Cerebellar cortex (tissue), 1 donor: ENCODE measurements around the gene POPDC2.

Experiments
- DNase-seq: peaks from one replicate; pipeline ENCODE4 v3.0.0-alpha.2; 2015; ENCODE audit warnings: low spot score

POPDC2 gene

DNA sequence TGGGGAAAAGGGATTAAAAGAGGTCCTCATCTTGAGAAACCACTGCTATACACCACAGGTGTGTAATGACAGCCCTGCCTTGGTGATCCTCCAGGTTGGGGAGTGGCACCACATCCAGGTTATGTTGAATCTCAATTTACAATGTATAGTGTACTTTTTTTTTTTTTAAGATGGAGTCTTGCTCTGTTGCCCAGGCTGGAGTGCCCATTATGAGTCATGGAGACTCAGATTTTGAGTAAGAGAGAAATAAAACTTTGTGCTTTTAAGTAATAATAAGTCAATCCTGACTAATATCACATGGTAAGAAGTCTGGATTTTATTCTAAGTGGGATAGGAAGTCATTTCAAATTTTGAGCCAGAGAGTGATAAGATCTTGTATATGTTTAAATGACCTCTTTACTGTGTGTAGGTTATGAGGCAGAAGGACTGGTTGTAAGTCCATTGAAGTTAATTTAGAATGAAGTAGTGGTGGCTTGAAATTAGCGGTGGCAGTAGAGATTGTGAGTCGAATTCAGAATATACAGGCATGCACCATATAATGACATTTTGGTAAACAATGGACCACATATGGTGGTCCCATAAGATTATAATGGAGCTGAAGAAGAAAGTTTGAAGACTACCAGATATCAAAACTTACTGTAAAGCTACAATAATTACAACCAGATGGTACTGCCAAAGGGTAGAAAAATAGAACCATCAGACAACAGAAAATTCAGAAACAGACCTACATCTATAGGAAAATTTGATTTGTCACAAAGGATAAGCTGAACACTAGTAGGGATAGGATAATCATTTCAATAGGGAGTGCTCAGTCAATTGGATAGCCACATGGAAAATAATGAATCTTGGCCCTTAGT, 20.7 kb downstream of the POPDC2 start:
- no peak for DNase-seq

DNA sequence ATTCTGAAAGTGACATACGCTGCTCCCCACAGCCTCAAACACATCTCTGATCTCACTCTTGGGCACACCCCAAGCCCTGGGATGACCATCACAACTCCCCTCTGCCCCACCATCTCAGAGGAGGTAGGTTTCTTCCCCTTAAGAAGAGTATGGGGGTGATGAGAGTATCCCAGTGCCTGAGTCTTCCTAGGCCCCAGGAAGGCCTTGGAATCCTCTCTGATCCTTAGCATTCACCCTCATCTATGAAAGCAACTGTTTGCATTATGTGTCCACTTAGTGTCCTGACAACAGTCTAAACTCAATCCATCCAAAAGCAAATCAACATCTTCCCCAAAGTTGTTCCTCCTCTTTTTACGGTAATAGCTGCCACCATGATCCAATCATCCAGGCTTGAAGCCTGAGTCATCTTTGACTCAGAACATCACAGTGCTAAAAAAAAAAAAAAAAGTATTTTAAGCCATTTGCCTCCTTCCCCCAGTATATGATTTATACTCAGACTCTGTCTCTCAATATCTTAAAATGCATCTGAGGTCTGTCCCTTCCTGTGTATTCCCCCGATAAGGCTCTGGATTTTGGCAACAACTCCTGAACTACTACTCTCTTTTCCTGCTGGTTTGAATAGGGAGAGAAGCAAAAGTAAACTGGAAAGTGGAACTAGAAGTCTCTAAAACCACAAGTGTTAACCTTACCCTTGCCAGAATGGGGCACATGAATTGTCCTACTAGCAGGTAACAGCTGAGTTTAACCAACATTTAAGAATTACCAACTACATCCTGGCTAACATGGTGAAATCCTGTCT, 22.5 kb downstream of the POPDC2 start:
- no peak for DNase-seq

DNA sequence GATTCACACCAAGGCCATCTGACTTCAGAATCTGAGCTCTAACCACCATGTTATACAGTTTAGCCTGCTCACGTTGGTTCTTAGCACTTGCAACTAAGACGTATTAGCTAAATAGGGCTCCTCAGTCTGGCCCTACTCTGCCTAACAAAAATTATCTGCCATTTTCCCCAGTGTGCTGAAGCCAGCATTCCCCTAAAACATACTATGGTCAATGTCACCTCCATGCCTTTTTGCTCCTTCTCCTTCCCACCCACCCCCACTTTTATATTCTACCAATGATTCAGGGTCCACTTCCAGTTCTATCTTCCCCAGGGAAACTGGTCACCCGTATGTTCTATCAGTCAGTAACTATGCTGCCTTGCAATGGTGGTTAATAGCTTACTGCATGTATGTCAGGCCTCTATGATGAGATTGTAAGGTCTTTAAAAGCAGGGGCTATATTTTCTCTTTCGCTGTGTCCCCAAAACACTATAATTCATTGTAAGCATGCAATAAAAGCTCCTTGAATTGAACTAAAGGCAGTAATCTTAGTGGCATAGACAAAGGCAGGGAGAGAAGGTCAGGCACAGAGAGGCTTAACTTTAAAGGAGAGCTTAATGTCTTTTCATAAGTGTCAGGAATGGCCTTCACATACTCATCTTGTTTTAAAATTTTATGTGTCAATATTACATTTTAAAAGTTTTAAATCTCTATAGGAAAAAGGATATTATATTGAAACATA, 23.3 kb downstream of the POPDC2 start:
- DNase-seq = no peak

DNA sequence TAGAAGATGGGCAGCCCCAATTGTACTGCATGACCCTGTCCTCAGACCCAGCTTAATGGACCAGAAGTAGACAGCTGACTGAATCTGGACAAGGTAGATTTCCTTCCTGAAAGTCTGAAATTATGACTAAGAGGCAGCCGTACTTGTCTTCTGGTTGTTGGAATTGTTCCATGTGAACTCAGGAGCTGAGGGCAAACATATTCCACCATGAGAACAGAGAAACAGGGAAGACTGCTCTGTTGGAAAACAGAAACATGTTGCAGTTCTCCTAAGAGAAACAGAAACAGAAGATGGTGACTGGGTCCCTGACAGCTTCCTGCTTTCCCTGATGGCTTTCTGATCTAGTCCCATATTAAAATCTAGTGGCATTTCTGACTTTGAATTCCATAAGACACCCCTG, 24.1 kb downstream of the POPDC2 start:
- DNase-seq = no peak

DNA sequence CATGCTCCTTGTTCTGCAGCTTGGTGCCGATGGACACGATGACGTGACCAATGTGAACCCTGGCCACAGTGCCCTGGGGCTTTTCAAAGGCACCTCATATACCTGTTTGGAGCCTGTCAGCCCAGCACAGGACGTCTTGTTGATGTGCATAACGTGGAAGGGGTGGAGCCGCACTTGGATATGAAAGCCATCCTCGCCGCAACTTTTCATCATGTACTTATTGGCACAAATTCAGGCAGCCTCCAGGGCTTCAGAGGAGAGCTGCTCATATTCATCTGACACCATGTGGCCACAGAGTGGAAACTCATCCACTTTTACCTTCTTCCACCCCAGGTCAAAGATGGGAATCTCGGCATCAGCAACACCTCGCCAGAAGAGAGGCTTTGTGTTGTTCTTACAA, 24.7 kb downstream of the POPDC2 start:
- DNase-seq = no peak

DNA sequence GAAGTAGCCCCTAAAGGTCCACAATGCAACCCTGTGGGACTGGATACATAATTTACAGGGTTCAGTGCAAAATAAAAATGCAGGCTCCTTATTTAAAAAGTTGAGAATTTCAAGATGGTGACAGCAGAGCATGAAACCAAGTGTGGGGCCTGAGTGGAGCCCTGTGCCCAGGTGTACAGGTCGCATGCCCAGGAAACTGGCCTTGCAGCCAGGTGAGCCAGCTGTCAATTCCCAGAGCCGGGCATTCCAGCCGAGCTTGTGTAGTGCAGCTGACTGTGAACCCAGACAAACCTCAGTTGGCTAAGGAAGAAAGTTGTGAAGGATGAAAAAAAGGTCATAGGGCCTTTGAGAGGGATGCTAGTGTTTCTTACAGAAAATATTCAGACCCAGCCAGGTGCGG, 27.6 kb downstream of the POPDC2 start:
- no peak for DNase-seq

DNA sequence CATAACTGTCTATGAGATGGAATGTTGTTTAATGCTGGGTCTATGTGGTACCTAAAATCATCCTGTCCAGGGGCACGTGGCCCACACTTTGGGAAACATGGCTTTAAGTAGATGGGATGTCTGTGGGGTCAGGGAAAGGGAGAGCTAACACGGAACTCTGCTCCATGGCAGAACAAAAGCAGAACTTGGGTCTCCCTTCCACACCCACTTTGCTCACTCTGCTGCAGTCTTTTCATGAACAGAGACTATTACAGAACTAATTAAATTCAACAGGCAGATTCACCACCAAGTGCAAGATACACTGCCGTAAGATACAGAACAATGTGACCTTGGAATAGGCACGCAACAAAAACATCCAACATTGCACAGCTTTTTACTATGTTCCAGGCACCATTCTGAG, 28.2 kb downstream of the POPDC2 start:
- DNase-seq = no peak

DNA sequence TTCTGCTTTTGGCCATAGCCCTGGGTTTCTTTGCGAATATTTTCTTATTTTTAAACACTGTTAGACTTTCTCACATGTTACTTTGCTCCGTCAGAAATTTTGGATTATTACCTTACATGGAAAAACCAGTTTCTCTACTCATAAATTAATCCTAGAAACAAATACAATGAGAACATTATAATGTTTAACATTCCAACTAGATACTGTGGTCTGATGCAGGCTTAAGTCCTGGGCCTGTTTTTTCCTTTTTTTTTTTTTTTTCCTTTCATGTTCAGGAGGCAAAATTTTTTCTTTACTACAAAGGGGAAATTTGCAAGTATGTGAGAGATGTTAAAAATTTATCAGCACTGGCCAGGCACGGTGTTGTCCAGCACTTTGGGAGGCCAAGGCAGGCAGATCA, 28.9 kb downstream of the POPDC2 start:
- no peak for DNase-seq

DNA sequence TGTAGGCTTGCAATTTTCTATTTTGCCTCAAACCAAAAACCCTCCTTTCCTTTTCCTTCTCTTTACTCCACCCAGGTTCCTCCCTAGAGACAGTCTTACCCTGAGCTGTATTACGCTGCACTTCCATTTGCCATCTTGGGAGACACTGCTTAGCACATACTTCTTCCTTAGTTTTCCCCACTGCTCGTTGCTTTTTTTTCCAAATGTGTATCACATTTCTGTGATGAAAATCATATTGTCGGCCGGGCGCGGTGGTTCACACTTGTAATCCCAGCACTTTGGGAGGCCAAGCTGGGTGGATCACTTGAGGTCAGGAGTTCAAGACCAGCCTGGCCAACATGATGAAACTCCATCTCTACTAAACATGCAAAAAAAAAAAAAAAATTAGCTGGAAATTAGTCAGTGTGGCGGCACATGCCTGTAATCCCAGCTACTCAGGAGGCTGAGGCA, 29.5 kb downstream of the POPDC2 start:
- DNase-seq = no peak

DNA sequence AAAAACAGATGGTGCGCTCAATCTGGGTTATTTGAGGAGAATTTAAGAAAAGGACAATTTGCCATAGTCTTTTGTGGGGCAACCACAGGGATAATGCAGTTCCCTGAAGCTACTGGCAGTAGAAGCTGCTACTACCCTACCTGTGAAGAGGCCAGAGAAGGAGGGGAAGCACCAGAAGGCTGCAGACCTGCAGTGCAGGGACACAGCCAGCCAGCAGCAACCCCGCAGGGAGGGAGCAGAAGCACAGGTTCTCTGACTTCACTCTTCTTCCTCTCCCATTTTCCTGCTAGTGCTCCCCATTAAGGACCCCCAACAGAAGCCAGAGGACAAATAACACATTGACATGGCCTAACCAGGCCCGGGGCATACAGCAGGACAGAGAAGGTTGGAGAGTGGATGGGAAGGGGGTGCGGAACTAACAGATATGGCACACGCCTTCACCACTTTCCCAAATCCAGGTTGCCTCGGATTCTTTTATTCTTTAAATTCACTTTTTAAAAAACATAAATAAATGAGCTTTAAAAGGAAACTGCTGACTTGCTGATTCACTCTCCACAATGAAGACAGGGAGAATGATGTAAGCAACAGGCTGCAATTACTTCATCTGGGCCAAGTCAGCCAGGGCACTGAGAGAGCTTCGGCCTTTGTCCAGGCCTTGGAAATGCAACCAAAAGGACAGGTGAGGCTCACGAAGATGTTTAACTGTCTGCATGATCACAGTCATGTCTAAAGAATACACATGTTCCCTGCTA, 30.1 kb downstream of the POPDC2 start:
- DNase-seq = no peak

DNA sequence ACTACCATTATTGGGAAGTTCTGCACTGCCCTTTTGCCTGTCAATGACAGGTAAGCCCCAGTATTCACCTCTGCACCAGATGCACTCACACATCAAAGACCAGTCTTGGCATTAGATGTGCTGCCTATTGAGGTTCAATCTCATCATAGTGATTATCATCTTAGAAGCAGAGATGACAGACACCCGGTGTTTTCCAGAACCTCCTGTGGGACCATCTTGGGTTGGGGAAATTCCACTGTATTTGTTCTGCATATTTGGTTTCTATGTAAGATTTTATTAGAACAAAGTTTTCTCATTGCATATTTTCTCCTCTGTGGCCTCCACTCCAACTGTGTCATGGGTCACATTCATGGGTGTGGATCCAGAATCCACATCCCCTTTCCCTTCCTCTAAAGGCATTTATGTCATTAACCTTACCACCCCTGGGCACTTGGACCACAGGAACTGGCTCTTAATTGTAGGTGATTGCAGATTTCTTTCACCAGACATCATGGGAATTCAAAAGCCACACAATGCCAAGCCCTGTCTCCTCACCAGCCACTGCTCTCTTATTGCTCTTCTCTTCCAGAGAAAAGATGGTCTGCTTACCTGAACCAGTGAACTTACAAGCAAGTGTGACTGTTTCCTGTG, 31.5 kb downstream of the POPDC2 start:
- DNase-seq = no peak

DNA sequence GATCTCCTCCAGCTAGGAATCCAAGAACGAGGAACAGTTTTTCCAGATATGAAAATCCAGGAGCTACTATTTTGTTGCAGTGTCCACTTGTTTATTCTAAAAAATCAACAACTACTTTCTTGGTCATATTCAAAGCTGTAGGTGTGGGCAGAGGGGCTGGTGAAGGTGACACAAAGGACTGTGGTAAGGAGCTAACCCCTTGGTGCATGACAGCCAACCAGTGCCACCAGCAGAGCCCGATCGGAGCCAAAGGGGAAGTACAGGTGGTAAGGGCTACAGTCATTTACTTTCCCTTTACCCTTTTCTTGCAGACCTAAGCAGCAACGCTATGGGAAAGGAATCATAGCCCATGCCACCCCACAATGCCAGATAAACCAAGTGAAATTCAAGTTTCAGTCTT, 32.0 kb downstream of the POPDC2 start:
- DNase-seq = no peak

DNA sequence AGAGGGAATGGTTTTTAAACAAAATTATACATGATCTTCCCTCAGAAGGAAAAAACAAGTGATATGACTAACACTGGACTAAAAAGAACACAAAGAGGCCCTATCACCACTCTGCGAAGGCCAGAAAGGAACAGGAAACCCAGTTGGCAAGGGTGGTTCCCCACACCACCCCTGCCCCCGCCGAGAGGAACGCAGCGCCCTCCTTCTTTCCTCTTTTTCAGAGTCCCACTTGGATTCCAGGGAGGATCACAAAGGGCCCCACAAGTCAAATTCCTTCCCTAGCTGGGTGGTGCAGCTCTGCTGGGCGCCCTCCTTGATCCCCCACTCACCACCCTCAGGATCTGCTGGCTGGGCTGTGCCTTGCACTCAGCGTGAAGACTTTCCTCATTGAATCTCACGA, 32.9 kb downstream of the POPDC2 start:
- no peak for DNase-seq

DNA sequence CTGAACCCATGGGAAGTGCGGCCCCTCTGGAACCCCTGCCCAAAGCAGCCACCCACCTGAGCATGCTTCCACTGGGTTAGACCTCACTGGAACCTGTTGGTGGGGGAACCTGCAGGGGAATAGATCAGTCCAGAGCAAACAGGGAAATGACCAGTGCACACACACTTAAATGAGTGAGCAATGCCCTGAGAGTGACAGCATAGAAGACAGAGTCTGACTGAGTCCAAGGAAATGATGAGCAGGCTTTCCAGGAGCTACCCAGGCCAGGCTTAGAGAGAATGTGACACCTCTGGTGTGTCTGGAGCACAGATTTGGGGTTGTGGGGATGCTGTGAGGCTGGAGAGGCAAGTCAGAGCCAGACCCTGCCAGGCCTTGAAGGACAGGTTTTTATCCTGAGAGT, 34.2 kb downstream of the POPDC2 start:
- DNase-seq = no peak

DNA sequence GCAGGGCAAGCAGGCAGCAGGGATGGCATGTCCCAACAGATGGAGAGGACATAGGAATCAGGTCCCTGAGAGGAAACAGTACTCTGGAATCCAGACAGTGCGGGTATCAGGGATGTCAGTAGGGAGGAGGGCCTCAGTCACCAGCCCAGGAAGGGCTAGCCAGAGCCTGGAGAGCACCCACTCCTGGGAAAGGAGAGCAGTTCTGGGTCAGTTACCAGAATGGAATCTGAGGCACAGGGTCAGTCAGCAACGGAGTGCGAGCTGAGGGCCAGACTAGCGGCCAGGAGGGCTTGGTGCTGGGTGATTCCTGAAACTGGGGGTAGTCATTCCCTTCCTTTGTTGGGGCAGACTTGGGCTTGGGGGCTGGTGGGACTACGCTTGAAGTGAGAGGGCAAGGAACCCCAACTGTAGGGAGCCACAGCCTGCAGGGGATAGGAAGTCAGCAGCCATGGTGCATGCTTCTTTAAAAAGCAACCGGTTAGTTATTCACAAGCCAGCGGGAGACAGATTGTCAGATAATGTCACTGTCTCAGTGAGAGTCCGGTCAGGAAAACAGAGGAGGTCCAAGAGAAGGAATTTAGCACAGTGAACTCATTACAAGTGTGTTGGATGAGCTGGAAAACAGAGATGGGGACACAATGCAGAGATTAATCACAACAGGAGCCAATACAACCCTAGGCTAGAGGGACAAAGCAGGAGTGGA, 34.8 kb downstream of the POPDC2 start:
- no peak for DNase-seq

DNA sequence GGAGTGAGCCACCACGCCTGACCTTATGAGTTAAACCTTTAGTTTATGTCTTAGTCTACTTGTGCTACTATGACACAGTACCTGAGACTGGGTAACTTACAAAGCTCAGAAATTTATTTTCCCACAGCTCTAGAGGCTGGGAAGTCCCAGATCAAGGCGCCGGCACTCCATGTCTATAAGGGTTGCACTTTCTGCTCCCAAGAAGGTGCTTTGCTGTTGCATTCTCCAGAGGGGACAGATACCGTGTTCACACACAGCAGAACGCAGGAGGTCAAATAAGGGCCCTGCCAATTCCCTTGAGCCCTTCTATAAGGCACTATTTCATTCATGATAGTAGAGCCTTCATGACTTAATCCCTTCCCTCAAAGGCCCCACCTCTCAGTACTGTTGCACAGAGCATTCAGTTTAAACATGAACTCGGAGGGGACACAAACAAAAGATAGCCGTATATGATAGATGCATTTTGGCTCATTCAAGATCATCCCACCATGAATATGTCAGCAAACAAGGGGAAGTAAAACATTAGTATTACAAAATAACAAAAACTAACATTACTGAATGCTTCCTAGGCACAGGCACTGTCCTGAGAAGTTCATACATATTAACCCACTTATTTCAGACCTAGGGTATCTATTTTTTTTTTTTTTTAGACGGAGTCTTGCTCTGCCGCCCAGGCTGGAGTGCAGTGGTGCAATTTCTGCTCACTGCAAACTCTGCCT, 36.2 kb downstream of the POPDC2 start:
- DNase-seq = no peak

DNA sequence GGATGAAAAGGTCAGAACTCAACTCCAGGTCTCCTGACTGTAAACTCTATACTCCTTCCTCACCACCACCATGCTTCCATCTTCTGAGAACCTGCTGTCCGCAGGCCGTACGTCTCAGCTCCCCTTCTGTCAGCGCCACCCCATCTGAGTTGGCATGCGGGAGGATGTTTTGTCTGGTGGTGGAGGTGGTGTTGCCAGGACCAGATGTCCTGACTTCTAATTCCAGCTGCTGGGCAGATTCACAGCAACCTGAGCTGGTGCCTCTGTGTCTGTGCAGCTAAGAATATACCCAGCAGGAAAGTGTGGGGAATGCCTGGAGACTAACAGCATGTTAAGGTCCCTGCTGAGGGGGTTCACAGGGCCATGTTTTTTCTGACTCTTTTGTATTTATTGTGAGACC, 39.5 kb downstream of the POPDC2 start:
- DNase-seq = no peak

DNA sequence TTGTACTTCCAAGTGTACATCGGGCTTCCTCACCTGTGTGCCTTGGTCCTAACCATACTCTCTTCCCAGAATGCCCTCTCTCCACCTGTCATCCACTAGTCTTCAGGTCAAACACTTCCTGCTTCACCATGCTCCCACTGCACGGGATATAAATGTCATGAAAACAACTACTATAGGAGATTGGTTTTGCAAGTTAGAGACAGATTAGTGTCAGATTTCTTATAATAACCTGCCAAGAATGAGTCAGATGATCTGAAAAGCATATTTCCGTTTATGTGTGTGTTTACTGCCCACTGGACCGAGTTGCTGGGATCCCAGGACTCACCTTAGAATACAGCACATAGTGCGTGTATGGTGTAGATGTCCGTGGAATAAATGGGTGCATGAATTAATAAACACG, 41.3 kb downstream of the POPDC2 start:
- no peak for DNase-seq

DNA sequence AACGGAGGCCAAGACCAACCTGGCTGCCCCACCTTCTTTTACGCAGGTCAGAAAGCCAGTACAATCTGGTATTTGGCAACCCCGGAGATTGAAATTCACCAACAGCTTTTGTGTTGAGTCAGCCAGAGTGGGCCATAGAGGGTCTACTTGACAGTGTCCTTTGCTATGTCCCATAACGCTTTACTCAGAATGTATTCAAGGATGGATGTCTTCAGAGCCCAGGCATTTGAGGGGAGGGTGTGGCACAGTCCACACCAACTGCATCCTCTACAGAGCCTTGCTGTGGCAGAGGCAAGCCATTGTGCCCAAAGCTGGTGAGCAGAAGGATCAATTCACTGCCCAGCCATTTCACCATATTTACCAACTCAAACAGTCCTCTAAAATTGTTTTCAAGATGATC, 44.3 kb downstream of the POPDC2 start:
- no peak for DNase-seq

DNA sequence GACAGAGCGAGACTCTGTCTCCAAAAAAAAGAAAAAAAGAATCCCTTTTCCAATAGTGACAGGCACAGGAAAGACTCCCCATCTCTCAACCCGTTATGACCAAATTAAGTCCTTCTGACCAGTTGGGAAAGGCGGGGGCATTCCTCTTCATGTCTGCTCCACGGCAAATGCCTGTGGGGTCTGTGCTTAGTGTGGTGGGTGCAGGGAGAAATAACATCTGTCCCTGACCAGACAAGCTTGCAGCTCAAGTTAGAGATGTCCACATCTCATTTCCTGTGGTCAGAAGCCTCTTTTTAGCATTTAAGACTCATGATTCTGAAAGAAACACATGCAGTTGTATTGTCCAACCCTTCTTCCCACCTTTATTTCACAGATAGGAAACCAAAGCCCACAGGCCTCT, 46.5 kb downstream of the POPDC2 start:
- DNase-seq = no peak
